Gastrocnemius medialis (tissue), 4 donors: ENCODE data around the gene KCNAB2. TPM values are rescaled to one million over a fixed set of nuclear protein-coding genes. Genes with fewer than 3 reads are reported as not detected.

Experiments used
- ATAC-seq, 2 donors: fragments of 150-250 bp; one replicate each; pipeline ENCODE4 v1.9.1; 2016
- DNase-seq, 2 donors: peaks; one replicate each; pipeline ENCODE4 v3.0.0-alpha.2; 2019
- H3K27ac ChIP-seq, 4 donors: fragments of 200-600 bp; sonication (generic); 1 replicate in 1 of 4; 2 replicates in 3 of 4; pipeline ENCODE4 v1.5.1; 2016 to 2018; ENCODE audit warnings: mild to moderate bottlenecking in 2 of 4, moderate library complexity in 1 of 4
- H3K27me3 ChIP-seq, 3 donors: fragments of 200-600 bp; sonication (generic) in 2 of 3; 1 replicate in 1 of 3; 2 replicates in 2 of 3; pipeline versions ENCODE4 v1.5.1 to v1.6.0; 2016 to 2019; ENCODE audit warnings: mild to moderate bottlenecking in 1 of 3, moderate library complexity in 1 of 3
- H3K36me3 ChIP-seq, 2 donors: fragments of 200-600 bp; sonication (generic) in 1 of 2; one replicate each; pipeline ENCODE4 v1.5.1; 2017 to 2018
- H3K4me1 ChIP-seq, 2 donors: fragments of 200-600 bp; sonication (generic) in 1 of 2; one replicate each; pipeline ENCODE4 v1.5.1; 2016 to 2017; ENCODE audit warnings: mild to moderate bottlenecking in 2 of 2
- H3K4me3 ChIP-seq, 4 donors: fragments of 200-600 bp; sonication (generic) in 3 of 4; 1 replicate in 1 of 4; 2 replicates in 3 of 4; pipeline ENCODE4 v1.5.1; 2016 to 2019; ENCODE audit warnings: mild to moderate bottlenecking in 2 of 4
- H3K9me3 ChIP-seq, 3 donors: fragments of 200-600 bp; sonication (generic) in 2 of 3; 1 replicate in 1 of 3; 2 replicates in 2 of 3; pipeline ENCODE4 v1.5.1; 2016 to 2019
- POLR2A ChIP-seq, 2 donors: fragments of 450-650 bp; IDR thresholded peaks; one replicate each; pipeline ENCODE4 v1.6.1; 2017; ENCODE audit warnings: antibody characterized with exemption in 2 of 2, mild to moderate bottlenecking in 2 of 2, moderate library complexity in 2 of 2
- in situ Hi-C, 4 donors: fragments of 200-750 bp; cut with MboI; loops; one replicate each; pipeline versions ENCODE4 v1.15.0 to v1.8.0; 2017; ENCODE audit warnings: low sequenced_read_pairs in 4 of 4
- intact Hi-C: fragments of 100-400 bp; cut with DNase I; formaldehyde crosslinking; loops from one replicate; pipeline ENCODE4 v1.15.1; 2023; ENCODE audit warnings: low total_unique reads
- total RNA-seq, 4 donors: library from RNA; depleted of rRNA; stranded (reverse); fragments of >200 nt; gene quantifications; one replicate each; pipeline versions ENCODE4 v1.1.0 to v1.2.3, GENCODE V29; 2016
- TF ChIP-seq, protein P1 (sequence below), 5 experiments: fragments of 450-650 bp in 3 of 5; fragments of 200-600 bp in 2 of 5; sonication (generic) in 2 of 5; IDR thresholded peaks in 4 of 5; conservative IDR thresholded peaks in 1 of 5; 1 replicate in 4 of 5; 2 replicates in 1 of 5; pipeline ENCODE4 v1.5.1; 2016 to 2019; ENCODE audit warnings: antibody characterized with exemption in 5 of 5, mild to moderate bottlenecking in 3 of 5, moderate library complexity in 3 of 5

Gene KCNAB2
- total RNA-seq, 4 donors from 2014 or later = 2.8 to 7.8 (median 4.5) TPM

DNA sequence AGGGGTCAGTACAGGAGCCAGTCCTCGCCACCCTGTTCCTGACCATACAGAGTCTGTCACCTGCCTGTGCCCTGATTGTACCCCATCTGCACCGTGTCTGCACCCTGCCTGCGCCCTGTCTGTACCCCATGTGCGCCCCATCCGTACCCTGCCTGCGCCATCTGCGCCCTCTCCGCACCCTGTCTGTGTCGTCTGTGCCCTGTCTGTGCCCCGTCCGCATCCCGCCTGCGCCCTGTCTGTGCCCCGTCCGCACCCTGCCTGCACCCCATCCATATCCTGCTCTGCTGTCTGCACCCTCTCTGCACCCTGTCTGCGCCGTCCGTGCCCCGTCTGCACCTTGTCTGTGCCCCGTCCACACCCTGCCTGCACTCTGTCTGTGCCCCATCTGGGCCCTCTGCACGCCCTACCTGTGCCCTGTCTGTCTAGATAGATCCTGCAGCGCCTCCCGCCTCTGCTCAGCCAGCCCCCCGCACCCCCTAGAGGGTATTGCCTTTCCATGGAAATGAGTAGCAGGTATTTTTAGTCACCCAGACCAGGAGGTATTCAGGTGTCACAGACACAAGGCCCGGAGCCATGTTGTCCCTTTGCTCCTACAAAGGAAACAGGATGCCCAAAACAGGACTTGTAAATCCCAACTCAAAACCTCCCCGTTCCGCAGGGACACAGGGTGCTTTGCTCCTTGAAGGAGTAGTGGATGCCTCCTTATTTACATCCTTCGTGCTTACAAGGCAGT lies 45.8 kb upstream of the KCNAB2 start:
- intact Hi-C loops (loop anchor here (2.0 kb wide), 1 partner anchor 31 kb away; no protein-coding TSS in a partner anchor), in situ Hi-C loops (no loop called here)
- no peak for ATAC-seq
- Histone ChIP-seq H3K9me3 (no peaks in the 10 kb centered on the region), H3K27me3 (no peaks in the 10 kb centered on the region), H3K36me3 (no peaks in the 10 kb centered on the region), H3K4me3 (no peak overlapping the region), H3K27ac (no peak overlapping the region), H3K4me1 (no peaks in the 10 kb centered on the region)
- no peak for DNase-seq
- TF ChIP-seq, protein P1, sequence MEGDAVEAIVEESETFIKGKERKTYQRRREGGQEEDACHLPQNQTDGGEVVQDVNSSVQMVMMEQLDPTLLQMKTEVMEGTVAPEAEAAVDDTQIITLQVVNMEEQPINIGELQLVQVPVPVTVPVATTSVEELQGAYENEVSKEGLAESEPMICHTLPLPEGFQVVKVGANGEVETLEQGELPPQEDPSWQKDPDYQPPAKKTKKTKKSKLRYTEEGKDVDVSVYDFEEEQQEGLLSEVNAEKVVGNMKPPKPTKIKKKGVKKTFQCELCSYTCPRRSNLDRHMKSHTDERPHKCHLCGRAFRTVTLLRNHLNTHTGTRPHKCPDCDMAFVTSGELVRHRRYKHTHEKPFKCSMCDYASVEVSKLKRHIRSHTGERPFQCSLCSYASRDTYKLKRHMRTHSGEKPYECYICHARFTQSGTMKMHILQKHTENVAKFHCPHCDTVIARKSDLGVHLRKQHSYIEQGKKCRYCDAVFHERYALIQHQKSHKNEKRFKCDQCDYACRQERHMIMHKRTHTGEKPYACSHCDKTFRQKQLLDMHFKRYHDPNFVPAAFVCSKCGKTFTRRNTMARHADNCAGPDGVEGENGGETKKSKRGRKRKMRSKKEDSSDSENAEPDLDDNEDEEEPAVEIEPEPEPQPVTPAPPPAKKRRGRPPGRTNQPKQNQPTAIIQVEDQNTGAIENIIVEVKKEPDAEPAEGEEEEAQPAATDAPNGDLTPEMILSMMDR (IDR thresholded peaks at IDR 0.05 in 4 of 5, conservative IDR thresholded peaks at IDR 0.05 in 1 of 5) = no peak
- TF ChIP-seq POLR2A (IDR thresholded peaks at IDR 0.05) = no peak

DNA sequence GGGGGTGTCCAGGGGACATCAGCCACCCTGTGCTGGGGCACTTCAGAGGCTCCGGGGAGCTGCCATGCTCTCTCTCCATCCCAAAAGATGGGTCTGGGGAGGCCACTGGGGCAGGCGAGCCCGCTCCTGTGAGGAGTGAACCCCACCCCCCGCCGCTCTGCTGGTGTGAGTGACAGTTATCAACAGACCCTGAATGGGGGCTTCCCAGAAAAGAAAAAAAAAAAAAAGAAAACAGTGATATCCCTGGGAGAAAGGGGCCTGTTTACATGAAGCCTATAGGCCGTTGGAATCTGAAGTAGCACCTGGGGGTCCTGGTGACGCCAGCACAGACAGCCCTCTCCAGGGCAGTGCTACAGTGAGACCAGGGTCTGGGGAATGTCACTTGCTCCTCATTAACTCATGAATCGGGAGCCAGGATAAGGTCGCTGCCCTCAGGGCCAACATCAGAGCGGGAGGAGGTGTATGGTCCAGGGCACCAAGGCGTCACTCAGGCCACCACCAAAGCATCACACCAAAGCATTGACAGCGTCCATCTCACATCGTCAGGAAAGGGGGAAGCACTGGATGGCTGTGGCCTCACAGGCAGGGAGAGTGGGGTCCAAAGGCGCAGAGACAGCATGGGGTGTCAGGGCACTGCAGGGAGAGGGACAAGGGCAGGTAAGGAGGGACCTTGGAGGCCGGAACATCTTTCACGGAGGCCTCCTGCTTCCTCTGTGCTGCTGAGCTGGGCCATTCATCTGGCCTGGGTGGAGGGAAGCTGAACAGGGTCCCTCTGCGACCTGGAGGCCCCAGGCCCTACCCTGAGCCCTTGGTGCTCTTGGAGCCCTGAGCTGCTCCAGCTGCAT lies 45.0 kb upstream of the KCNAB2 start:
- no peaks in the 10 kb centered on the region for H3K9me3 ChIP-seq
- in situ Hi-C loops = no loop called here

DNA sequence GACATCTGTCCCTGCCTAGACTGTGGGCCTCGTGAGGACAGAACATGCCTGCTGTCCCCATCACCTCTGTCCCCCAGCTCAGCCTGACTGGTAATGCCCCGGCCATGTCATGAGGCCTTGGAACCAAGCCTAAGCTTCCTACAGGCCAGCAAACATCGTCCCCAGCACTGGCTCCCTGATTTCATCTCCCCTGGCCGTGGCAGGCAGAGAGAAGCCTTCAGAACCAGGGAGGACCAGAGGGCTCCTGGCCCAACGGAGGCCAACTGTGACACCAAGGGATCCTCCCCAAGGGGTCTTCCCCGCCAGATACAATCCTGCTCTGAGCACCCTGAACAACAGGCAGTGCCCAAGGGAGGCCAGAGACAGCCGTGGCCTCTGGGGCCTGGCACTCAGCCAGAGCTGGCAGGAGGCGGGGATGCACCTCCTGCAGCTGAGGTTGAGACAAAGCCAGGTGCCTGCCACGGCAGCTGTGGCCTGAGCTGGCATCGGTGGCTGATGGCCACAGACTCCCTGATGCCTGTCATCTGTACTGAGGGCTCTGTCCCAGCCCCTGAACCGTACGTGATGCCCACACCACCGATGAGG lies 43.6 kb upstream of the KCNAB2 start:
- ATAC-seq = peak; percentile 68 to 69
- intact Hi-C loops = loop anchor here (1.0 to 2.0 kb wide), 2 partner anchors 12 to 29 kb away; no protein-coding TSS in a partner anchor
- H3K4me3 ChIP-seq = no peak overlapping the region

More for the DNA sequence above, 45.0 kb upstream of the KCNAB2 start:
- intact Hi-C loops = loop anchor here (2.0 kb wide), 1 partner anchor 30 kb away; no protein-coding TSS in a partner anchor
- no peak for ATAC-seq
- Histone ChIP-seq H3K27ac (peak overlapping the region in 2 of 4 donors; percentile 73 to 83), H3K4me1 (no peaks in the 10 kb centered on the region), H3K27me3 (no peaks in the 10 kb centered on the region), H3K36me3 (no peaks in the 10 kb centered on the region), H3K4me3 (no peak overlapping the region)
- DNase-seq = no peak
- TF ChIP-seq POLR2A (IDR thresholded peaks at IDR 0.05) = no peak
- TF ChIP-seq, protein P1 (IDR thresholded peaks at IDR 0.05 in 4 of 5, conservative IDR thresholded peaks at IDR 0.05 in 1 of 5) = no peak

More for the DNA sequence above, 43.6 kb upstream of the KCNAB2 start:
- in situ Hi-C loops = no loop called here
- DNase-seq = peak in 1 of 2 donors; percentile 77
- H3K9me3 ChIP-seq = no peaks in the 10 kb centered on the region
- no peaks in the 10 kb centered on the region for H3K27me3 ChIP-seq
- TF ChIP-seq, protein P1 (IDR thresholded peaks at IDR 0.05 in 4 of 5, conservative IDR thresholded peaks at IDR 0.05 in 1 of 5) = no peak
- TF ChIP-seq POLR2A (IDR thresholded peaks at IDR 0.05) = no peak
- H3K36me3 ChIP-seq = no peaks in the 10 kb centered on the region
- H3K4me1 ChIP-seq = no peaks in the 10 kb centered on the region
- H3K27ac ChIP-seq = peak overlapping the region; percentile 68 to 83 (median 72)
